ENCODE results near the gene UBA7. TPM values are rescaled to one million over a fixed set of nuclear protein-coding genes. Genes with fewer than 3 reads are reported as not detected.
"Not testable (repeated sequence)": the region's sequence is repeated elsewhere in the genome, so short reads cannot be mapped to it uniquely, and the experiment has no call there.

The UBA7 gene
- polyA plus RNA-seq, 1 experiment = 62.5 TPM

- ChIA-PET POLR2A (no interaction called here), CTCF (interaction anchor here (0.9 kb wide), 1 partner anchor 21 kb away, joined by 3 read pairs; the partner anchor contains the start of gene INKA1)
- no peak overlapping the region for H3K4me3 ChIP-seq (ENCODE audit: low read depth, low read length)
- H3K27me3 ChIP-seq (ENCODE audit: control insufficient read depth, insufficient read depth, low read length) = no peaks in the 10 kb centered on the region
- H3K36me3 ChIP-seq (ENCODE audit: control insufficient read depth, insufficient read depth, low read length) = peaks cover 4% of the 10 kb centered on the region; the same call in 1 of the 2 replicates
- no peak for DNase-seq (ENCODE audit: low read depth)
- TF ChIP-seq, protein P1, sequence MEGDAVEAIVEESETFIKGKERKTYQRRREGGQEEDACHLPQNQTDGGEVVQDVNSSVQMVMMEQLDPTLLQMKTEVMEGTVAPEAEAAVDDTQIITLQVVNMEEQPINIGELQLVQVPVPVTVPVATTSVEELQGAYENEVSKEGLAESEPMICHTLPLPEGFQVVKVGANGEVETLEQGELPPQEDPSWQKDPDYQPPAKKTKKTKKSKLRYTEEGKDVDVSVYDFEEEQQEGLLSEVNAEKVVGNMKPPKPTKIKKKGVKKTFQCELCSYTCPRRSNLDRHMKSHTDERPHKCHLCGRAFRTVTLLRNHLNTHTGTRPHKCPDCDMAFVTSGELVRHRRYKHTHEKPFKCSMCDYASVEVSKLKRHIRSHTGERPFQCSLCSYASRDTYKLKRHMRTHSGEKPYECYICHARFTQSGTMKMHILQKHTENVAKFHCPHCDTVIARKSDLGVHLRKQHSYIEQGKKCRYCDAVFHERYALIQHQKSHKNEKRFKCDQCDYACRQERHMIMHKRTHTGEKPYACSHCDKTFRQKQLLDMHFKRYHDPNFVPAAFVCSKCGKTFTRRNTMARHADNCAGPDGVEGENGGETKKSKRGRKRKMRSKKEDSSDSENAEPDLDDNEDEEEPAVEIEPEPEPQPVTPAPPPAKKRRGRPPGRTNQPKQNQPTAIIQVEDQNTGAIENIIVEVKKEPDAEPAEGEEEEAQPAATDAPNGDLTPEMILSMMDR (IDR thresholded peaks at IDR 0.05; ENCODE audit: insufficient read depth, low read depth, low read length) = no peak
Measured at GRCh38 chr3:49781415-49782199, 32.1 kb downstream of the UBA7 start.

DNA sequence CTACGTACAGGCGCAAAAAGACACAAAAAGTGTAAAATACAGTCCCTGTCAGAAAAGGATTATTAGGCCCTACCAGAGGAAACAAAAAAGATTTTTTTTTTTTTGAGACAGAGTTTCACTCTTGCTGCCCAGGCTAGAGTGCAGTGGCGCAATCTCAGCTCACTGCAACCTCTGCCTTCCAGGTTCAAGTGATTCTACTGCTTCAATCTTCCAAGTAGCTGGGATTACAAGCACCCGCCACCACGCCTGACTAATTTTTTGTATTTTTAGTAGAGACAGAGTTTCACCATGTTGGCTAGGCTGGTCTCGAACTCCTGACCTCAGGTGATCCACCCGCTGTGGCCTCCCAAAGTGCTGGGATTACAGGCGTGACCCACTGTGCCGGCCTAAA, 32.8 kb downstream of the UBA7 start:
- H3K36me3 ChIP-seq (ENCODE audit: control insufficient read depth, insufficient read depth, low read length); POLR2A ChIA-PET; CTCF ChIA-PET; H3K4me3 ChIP-seq (ENCODE audit: low read depth, low read length); DNase-seq (ENCODE audit: low read depth); H3K27me3 ChIP-seq (ENCODE audit: control insufficient read depth, insufficient read depth, low read length): not testable (repeated sequence)

- no peak for DNase-seq (ENCODE audit: low read depth)
- CTCF ChIA-PET = no interaction called here
- H3K4me3 ChIP-seq (ENCODE audit: low read depth, low read length) = no peak overlapping the region
- H3K27me3 ChIP-seq (ENCODE audit: control insufficient read depth, insufficient read depth, low read length) = no peaks in the 10 kb centered on the region
- TF ChIP-seq, protein P1 (IDR thresholded peaks at IDR 0.05; ENCODE audit: insufficient read depth, low read depth, low read length) = no peak
- POLR2A ChIA-PET = no interaction called here
- peaks cover 7% of the 10 kb centered on the region; the same call in 1 of the 2 replicates for H3K36me3 ChIP-seq (ENCODE audit: control insufficient read depth, insufficient read depth, low read length)
Measured at GRCh38 chr3:49780080-49780974, 33.4 kb downstream of the UBA7 start.

GRCh38 chr3:49779358-49780079, 34.2 kb downstream of the UBA7 start:
- TF ChIP-seq, protein P1 (IDR thresholded peaks at IDR 0.05; ENCODE audit: insufficient read depth, low read depth, low read length) = no peak
- POLR2A ChIA-PET = no interaction called here
- CTCF ChIA-PET = interaction anchor here (1.6 kb wide), 1 partner anchor 23 kb away, joined by 3 read pairs; the partner anchor contains the start of gene INKA1
- no peak for DNase-seq (ENCODE audit: low read depth)
- no peak overlapping the region for H3K4me3 ChIP-seq (ENCODE audit: low read depth, low read length)
- H3K36me3 ChIP-seq (ENCODE audit: control insufficient read depth, insufficient read depth, low read length) = peaks cover 9% of the 10 kb centered on the region; the same call in 1 of the 2 replicates
- no peaks in the 10 kb centered on the region for H3K27me3 ChIP-seq (ENCODE audit: control insufficient read depth, insufficient read depth, low read length)

DNA sequence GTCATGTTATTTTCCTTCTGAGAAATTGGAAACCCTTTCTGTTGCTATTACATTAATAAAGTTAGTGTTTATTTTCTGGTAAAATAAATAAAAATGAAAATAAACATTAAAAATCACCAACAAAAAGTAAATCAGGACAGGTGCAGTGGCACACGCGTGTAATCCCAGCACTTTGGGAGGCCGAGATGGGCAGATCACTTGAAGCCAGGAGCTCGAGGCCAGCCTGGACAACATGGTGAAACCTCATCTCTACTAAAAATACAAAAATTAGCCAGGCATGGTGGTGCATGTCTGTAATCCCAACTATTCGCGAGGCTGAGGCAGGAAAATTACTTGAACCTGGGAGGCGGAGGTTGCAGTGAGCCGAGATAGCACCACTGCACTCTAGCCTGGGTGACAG, 37.7 kb downstream of the UBA7 start:
- DNase-seq (ENCODE audit: low read depth); POLR2A ChIA-PET: not testable (repeated sequence)

More for the DNA sequence above, 37.7 kb downstream of the UBA7 start:
- CTCF ChIA-PET = interaction anchor here (1.7 kb wide), 1 partner anchor 10 kb away, joined by 5 read pairs; the partner anchor contains the start of gene IP6K1
- not testable (repeated sequence) for H3K36me3 ChIP-seq (ENCODE audit: control insufficient read depth, insufficient read depth, low read length); H3K27me3 ChIP-seq (ENCODE audit: control insufficient read depth, insufficient read depth, low read length); H3K4me3 ChIP-seq (ENCODE audit: low read depth, low read length)
